ENCODE data around the gene MB.

DNA sequence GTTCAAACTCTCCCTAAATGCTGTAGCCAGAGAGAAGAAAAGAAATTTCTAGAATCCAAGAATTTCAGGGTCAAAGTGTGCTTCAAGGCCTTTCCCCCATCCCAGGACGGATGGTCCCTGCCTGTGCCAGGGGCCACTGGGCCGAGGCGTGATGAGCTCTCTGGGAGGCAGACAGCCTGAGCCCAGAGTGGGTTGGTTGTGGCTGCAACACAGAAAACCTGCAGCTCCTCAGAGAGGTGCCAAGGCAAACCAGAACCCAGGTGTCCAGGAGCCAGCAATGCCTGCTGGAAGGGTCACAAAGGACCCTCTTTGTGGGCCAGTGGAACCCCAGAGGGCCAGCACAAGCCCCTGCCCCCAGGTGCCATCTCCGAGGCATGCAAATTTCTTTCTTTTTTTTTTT, 28.5 kb upstream of the MB start:
- TF ChIP-seq, protein P1, sequence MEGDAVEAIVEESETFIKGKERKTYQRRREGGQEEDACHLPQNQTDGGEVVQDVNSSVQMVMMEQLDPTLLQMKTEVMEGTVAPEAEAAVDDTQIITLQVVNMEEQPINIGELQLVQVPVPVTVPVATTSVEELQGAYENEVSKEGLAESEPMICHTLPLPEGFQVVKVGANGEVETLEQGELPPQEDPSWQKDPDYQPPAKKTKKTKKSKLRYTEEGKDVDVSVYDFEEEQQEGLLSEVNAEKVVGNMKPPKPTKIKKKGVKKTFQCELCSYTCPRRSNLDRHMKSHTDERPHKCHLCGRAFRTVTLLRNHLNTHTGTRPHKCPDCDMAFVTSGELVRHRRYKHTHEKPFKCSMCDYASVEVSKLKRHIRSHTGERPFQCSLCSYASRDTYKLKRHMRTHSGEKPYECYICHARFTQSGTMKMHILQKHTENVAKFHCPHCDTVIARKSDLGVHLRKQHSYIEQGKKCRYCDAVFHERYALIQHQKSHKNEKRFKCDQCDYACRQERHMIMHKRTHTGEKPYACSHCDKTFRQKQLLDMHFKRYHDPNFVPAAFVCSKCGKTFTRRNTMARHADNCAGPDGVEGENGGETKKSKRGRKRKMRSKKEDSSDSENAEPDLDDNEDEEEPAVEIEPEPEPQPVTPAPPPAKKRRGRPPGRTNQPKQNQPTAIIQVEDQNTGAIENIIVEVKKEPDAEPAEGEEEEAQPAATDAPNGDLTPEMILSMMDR (IDR thresholded peaks at IDR 0.05) = no peak
- TF ChIP-seq POLR2A (IDR thresholded peaks at IDR 0.05) = no peak

All from Peyer's patch (tissue), 4 donors.